ENCODE data around the gene MTHFR. TPM values are rescaled to one million over a fixed set of nuclear protein-coding genes. Genes with fewer than 3 reads are reported as not detected.
A peak's percentile ranks its signal among the peaks of the same experiment; 100 is the strongest.

The MTHFR gene
- total and polyA plus RNA-seq, 2 donors from 2014 or later: 10.6 to 65.5 TPM

- no peak overlapping the region for H3K4me3 ChIP-seq (ENCODE audit: low read length in 3 of 3)
- H3K27me3 ChIP-seq (ENCODE audit: control insufficient read depth, insufficient read depth, low read length): no peaks in the 10 kb centered on the region
- FAIRE-seq (no peak), DNase-seq (peak in 2 of 5 donors; percentile 35 to 89)
- TF ChIP-seq CTCF (IDR thresholded peaks at IDR 0.05; ENCODE audit: borderline replicate concordance, extremely low read depth, insufficient read depth): no peak
- peaks cover 2 to 28% (median 15%) of the 10 kb centered on the region in 3 donors for H3K4me1 ChIP-seq (ENCODE audit: control insufficient read depth in 2 of 3, insufficient read depth in 2 of 3, low read depth in 1 of 3, low read length in 3 of 3)
- H3K36me3 ChIP-seq (ENCODE audit: control insufficient read depth in 2 of 3, insufficient read depth in 3 of 3, low read length in 3 of 3): peaks cover 0 to 45% (median 26%) of the 10 kb centered on the region in 3 donors
- H3K27ac ChIP-seq (ENCODE audit: low read depth in 2 of 2, low read length in 2 of 2): peak overlapping the region; percentile 73 to 83
- H3K9me3 ChIP-seq (ENCODE audit: control insufficient read depth in 2 of 3, insufficient read depth in 1 of 3, low read length in 3 of 3): no peaks in the 10 kb centered on the region
- intact Hi-C loops (cut with DNase I): no loop called here
- no peak overlapping the region for H3K9ac ChIP-seq (ENCODE audit: low read length in 3 of 3)
Measured at GRCh38 chr1:11797525-11798216, 8.1 kb downstream of the MTHFR start.

- Histone ChIP-seq H3K9ac (ENCODE audit: low read length in 3 of 3) (no peak overlapping the region), H3K36me3 (ENCODE audit: control insufficient read depth in 2 of 3, insufficient read depth in 3 of 3, low read length in 3 of 3) (peaks cover 0 to 58% (median 24%) of the 10 kb centered on the region in 3 donors), H3K27me3 (ENCODE audit: control insufficient read depth, insufficient read depth, low read length) (no peaks in the 10 kb centered on the region), H3K9me3 (ENCODE audit: control insufficient read depth in 2 of 3, insufficient read depth in 1 of 3, low read length in 3 of 3) (no peaks in the 10 kb centered on the region), H3K4me3 (ENCODE audit: low read length in 3 of 3) (no peak overlapping the region), H3K27ac (ENCODE audit: low read depth in 2 of 2, low read length in 2 of 2) (peak overlapping the region; percentile 62 to 68), H3K4me1 (ENCODE audit: control insufficient read depth in 2 of 3, insufficient read depth in 2 of 3, low read depth in 1 of 3, low read length in 3 of 3) (peaks cover 0 to 23% (median 18%) of the 10 kb centered on the region in 3 donors)
- no peak for FAIRE-seq
- TF ChIP-seq CTCF (IDR thresholded peaks at IDR 0.05; ENCODE audit: borderline replicate concordance, extremely low read depth, insufficient read depth): no peak
- intact Hi-C loops (cut with DNase I): no loop called here
- DNase-seq: peak; percentile 78 to 89 (median 83)
Measured at GRCh38 chr1:11796036-11796828, 9.5 kb downstream of the MTHFR start.

- peak overlapping the region in 1 of 2 donors; percentile 41 for H3K27ac ChIP-seq (ENCODE audit: low read depth in 2 of 2, low read length in 2 of 2)
- peak in 2 of 5 donors; percentile 31 to 50 for DNase-seq
- H3K9me3 ChIP-seq (ENCODE audit: control insufficient read depth in 2 of 3, insufficient read depth in 1 of 3, low read length in 3 of 3): no peaks in the 10 kb centered on the region
- no peak for TF ChIP-seq CTCF (IDR thresholded peaks at IDR 0.05; ENCODE audit: borderline replicate concordance, extremely low read depth, insufficient read depth)
- peaks cover 0 to 30% (median 19%) of the 10 kb centered on the region in 3 donors for H3K4me1 ChIP-seq (ENCODE audit: control insufficient read depth in 2 of 3, insufficient read depth in 2 of 3, low read depth in 1 of 3, low read length in 3 of 3)
- intact Hi-C loops (cut with DNase I): no loop called here
- H3K4me3 ChIP-seq (ENCODE audit: low read length in 3 of 3): no peak overlapping the region
- FAIRE-seq: no peak
- peaks cover 0 to 58% (median 19%) of the 10 kb centered on the region in 3 donors for H3K36me3 ChIP-seq (ENCODE audit: control insufficient read depth in 2 of 3, insufficient read depth in 3 of 3, low read length in 3 of 3)
- no peaks in the 10 kb centered on the region for H3K27me3 ChIP-seq (ENCODE audit: control insufficient read depth, insufficient read depth, low read length)
- H3K9ac ChIP-seq (ENCODE audit: low read length in 3 of 3): no peak overlapping the region
Measured at GRCh38 chr1:11795238-11795890, 10.4 kb downstream of the MTHFR start.

Measured in kidney (tissue), 14 donors.